Liver (tissue), 3 donors: ENCODE measurements around the gene RNU5D-1.

ENCODE experiments used
- JUND ChIP-seq, 2 donors: IDR thresholded peaks; 2 replicates each; pipeline ENCODE4 v1.6.1; 2016; ENCODE audit warnings: antibody characterized with exemption in 2 of 2
- MAX ChIP-seq: IDR thresholded peaks from 2 replicates; pipeline ENCODE4 v1.6.1; 2016; ENCODE audit warnings: antibody characterized with exemption
- RXRA ChIP-seq, 2 donors: IDR thresholded peaks; 2 replicates each; pipeline ENCODE4 v1.6.1; 2017 to 2018; ENCODE audit warnings: antibody characterized with exemption in 2 of 2, mild to moderate bottlenecking in 1 of 2
- SP1 ChIP-seq: IDR thresholded peaks from 2 replicates; pipeline ENCODE4 v1.6.1; 2018; ENCODE audit warnings: antibody characterized with exemption, mild to moderate bottlenecking
- TAF1 ChIP-seq: conservative IDR thresholded peaks from 2 replicates; pipeline ENCODE4 v1.6.1; 2016; ENCODE audit warnings: antibody characterized with exemption, mild to moderate bottlenecking
- TF ChIP-seq, protein P1 (sequence below): fragments of 150-350 bp; IDR thresholded peaks from 2 replicates; pipeline ENCODE4 v1.5.1; 2017; ENCODE audit warnings: improper control_type of control experiment, low read depth, low read length; ENCODE audit not compliant: missing input control
- TF ChIP-seq, protein P2 (sequence below): IDR thresholded peaks from 2 replicates; pipeline ENCODE4 v1.6.1; 2016; ENCODE audit warnings: antibody characterized with exemption
- donor health status: healthy.
- donor health status: healthy.

GRCh38 chr1:44780583-44781121 is 49.7 kb upstream of the RNU5D-1 start:
- TF ChIP-seq, protein P1, sequence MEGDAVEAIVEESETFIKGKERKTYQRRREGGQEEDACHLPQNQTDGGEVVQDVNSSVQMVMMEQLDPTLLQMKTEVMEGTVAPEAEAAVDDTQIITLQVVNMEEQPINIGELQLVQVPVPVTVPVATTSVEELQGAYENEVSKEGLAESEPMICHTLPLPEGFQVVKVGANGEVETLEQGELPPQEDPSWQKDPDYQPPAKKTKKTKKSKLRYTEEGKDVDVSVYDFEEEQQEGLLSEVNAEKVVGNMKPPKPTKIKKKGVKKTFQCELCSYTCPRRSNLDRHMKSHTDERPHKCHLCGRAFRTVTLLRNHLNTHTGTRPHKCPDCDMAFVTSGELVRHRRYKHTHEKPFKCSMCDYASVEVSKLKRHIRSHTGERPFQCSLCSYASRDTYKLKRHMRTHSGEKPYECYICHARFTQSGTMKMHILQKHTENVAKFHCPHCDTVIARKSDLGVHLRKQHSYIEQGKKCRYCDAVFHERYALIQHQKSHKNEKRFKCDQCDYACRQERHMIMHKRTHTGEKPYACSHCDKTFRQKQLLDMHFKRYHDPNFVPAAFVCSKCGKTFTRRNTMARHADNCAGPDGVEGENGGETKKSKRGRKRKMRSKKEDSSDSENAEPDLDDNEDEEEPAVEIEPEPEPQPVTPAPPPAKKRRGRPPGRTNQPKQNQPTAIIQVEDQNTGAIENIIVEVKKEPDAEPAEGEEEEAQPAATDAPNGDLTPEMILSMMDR, result no peak
- TF ChIP-seq JUND (IDR thresholded peaks at IDR 0.05) (no peak), RXRA (IDR thresholded peaks at IDR 0.05) (no peak), MAX (no peak), SP1 (no peak), TAF1 (no peak)
- TF ChIP-seq, protein P2, sequence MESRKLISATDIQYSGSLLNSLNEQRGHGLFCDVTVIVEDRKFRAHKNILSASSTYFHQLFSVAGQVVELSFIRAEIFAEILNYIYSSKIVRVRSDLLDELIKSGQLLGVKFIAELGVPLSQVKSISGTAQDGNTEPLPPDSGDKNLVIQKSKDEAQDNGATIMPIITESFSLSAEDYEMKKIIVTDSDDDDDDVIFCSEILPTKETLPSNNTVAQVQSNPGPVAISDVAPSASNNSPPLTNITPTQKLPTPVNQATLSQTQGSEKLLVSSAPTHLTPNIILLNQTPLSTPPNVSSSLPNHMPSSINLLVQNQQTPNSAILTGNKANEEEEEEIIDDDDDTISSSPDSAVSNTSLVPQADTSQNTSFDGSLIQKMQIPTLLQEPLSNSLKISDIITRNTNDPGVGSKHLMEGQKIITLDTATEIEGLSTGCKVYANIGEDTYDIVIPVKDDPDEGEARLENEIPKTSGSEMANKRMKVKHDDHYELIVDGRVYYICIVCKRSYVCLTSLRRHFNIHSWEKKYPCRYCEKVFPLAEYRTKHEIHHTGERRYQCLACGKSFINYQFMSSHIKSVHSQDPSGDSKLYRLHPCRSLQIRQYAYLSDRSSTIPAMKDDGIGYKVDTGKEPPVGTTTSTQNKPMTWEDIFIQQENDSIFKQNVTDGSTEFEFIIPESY, result no peak
